ENCODE results near the gene AURKA.
A peak's percentile ranks its signal among the peaks of the same experiment; 100 is the strongest.
"Not testable (repeated sequence)": the region's sequence is repeated elsewhere in the genome, so short reads cannot be mapped to it uniquely, and the experiment has no call there.

AURKA gene

GRCh38 chr20:56390396-56390795 is 1.6 kb downstream of the AURKA start:
- not testable (repeated sequence) for DNase-seq (ENCODE audit: low spot score)

DNA sequence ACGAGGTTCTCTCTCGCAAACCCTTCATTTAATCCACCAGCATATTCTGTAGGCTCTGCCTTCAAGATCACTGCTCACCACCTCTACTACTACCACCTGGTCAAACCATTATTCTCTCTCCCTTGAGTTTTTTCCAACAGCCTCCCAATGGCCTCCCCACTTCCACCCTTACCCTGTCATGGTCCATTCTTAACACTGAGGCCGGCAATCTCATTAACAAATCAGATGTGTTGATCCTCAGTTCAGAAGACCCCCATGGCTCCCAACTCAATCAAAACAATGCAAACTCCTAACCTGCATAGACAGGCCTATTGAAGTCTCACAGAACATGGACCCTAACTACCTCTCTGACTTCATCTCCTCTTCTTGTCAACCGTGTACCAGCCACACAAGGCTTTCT is 2.2 kb downstream of the AURKA start:
- DNase-seq (ENCODE audit: low spot score) = no peak

- DNase-seq (ENCODE audit: low spot score) = no peak
Observed at GRCh38 chr20:56388882-56389281, 3.1 kb downstream of the AURKA start.

DNA sequence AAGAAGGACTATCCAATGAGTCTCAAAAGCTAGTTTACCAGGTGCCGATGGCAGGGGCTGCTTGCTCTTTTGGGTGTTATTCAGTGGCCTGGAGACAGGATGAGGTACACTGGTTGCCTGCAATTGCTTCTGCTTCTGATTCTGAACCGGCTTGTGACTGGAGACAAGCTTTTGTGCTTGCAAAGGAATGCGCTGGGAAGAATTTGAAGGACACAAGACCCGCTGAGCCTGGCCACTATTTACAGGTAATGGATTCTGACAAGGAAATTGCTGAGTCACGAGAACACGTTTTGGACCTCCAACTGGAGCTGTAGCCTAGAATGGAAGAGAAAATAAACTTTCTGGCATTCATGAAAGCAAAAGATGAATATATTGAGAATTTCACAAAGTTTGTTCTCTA is 5.8 kb downstream of the AURKA start:
- DNase-seq (ENCODE audit: low spot score) = no peak

GRCh38 chr20:56385130-56385529 is 6.9 kb downstream of the AURKA start:
- DNase-seq (ENCODE audit: low spot score) = no peak

DNA sequence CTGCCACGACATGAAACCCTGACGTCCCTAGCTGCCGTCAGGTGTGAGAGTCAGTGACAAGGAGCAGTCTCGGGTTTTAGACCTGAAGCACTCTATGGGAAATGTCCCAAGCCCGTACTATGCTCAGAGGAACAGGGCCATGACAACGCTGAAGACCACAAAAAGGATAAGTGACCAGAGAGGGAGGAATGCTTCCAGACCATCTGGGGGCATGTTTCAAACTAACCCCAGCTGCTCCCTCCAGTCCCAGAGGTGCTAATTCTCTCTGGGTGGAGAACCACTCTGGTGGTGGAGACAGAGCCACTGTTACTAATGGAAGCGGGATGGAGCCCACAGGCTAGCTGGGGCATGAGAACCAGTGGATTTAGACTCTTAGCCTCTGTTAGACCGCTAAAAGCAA is 8.7 kb downstream of the AURKA start:
- DNase-seq (ENCODE audit: low spot score) = no peak

DNA sequence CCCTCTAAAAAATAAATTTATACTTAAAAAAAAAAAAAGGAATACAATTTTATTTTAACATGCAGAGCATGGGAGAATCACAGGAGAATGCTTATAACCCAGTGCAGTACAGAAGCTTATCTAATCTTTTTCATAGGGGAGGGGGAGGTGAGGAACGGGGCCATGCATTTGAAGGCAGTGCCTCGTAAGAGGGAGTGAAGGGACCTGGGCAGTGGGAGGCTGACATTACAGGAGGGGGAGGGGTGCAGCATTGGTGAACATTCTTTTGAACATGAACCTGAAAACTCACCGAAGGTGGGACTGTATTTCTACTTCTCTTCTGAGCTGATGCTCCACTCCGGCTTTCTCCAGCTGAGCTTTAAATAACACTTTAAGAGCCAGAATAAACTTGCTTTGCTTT is 9.3 kb downstream of the AURKA start:
- DNase-seq (ENCODE audit: low spot score) = no peak

GRCh38 chr20:56381501-56381900 is 10.5 kb downstream of the AURKA start:
- DNase-seq (ENCODE audit: low spot score) = no peak

GRCh38 chr20:56380375-56380774 is 11.6 kb downstream of the AURKA start:
- DNase-seq (ENCODE audit: low spot score) = no peak

GRCh38 chr20:56378386-56378785 is 13.6 kb downstream of the AURKA start:
- DNase-seq (ENCODE audit: low spot score) = no peak

DNA sequence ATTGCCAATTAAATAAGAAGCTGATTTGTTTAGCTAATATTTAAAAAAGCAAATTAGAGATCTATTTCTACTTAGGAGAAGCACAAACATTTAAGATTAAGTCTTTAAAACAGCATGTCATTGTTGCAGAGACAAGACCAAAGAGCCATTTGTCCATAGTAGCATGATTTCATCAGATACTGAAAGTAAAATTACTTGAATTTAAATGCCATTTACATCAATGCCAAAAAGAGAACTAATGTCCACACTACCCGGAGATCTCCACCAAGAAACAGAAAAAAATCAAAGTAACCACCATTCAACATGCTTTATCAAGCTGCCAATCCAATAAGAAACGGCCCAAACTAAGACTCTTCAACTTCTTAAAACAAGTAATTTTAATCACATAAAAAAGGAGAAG is 15.7 kb downstream of the AURKA start:
- no peak for DNase-seq (ENCODE audit: low spot score)

GRCh38 chr20:56373942-56374341 is 18.1 kb downstream of the AURKA start:
- peak; percentile 90 for DNase-seq (ENCODE audit: low spot score)

- DNase-seq (ENCODE audit: low spot score) = no peak
Observed at GRCh38 chr20:56372850-56373249, 19.2 kb downstream of the AURKA start.

- no peak for DNase-seq (ENCODE audit: low spot score)
Observed at GRCh38 chr20:56371977-56372376, 20.0 kb downstream of the AURKA start.

DNA sequence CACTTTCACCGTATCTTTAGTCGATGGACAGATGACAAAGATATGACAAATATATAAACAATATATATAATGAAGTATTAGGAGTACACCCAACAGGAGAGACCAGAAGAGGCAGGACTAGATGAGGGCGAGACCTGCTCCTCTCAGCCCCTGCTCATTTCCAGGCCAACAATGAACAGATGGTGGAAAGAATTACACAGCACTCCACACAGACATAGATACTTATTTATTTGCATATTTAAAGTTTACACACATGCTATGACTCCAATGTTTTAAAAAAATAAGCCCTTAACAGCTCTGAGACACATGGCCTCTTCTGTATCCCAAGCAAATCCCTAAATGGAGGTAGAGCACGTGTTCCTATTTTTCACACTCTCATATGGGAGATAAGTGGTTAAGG is 22.8 kb downstream of the AURKA start:
- DNase-seq (ENCODE audit: low spot score) = no peak

DNA sequence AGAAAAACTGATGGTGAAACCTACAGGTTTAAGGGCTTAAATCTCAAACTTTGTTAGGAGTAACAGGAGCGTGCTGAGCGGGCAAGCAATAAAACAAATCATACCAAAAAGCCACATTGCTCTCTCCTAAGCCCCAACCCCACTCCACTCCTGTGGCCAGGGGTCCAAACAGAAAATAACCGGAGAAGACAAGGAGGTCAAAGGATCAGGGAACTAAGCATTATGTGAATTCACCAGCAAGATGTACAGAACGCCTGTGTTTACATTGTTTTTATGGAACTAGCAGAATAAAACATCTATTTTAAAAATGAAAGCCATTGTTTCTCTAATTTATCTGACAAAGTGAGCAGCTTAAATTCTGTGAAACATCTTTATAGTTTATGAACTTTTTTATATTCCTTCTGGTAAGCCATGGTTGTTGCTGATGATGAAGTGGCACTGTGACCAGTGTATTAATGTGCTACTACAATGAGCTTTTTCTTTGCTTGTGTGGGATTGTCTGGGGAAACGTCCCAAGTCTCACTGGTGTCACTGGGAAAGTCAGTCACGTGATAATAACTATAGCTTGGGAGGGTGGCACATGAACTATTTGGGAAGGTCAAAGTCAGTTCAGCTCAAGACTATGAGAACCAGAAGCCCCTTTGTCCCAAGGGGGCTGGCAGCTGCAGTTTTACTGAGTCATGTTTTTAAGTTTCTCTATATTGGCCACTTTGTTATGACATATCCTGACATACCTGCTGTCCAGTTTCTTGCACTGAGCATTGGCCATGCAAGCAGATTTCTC is 23.5 kb downstream of the AURKA start:
- no peak for DNase-seq (ENCODE audit: low spot score)

DNA sequence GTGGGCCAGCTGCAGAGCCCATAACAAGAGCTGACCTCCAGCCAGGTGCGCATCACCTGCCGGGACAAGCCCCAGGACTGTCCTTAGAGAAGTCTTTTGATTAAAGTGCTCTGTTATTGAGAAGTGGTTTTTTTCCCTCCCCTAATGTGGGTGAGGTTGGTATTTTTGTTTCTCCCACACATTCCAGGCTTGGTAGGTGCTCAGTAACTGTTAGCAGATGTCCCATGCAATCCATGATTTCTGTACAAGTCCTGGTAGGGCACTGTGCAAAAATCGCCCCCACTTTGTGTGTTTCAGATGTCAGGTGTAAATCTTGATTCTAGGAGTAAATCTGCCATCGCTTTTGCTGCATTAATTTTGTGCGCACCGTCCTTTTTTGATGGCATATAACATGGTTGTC is 28.5 kb downstream of the AURKA start:
- DNase-seq (ENCODE audit: low spot score) = no peak

- no peak for DNase-seq (ENCODE audit: low spot score)
Observed at GRCh38 chr20:56362833-56363413, 29.1 kb downstream of the AURKA start.

DNA sequence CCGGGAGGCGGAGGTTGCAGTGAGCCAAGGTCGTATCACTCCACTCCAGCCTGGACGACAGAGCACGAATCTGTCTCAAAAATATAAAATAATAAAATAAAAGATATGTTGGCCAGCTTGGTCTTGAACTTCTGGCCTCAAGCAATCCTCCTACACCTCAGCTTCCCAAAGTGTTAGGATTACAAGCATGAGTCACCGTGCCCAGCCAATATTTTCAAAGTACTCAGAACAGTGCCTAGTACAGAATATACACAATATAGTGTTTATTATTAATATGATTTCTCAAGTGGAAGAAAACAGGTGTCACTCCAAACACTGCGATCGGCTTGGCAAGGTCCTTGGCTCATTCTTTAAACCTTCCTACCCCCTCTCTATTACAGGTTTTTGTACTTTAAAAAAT is 30.1 kb downstream of the AURKA start:
- no peak for DNase-seq (ENCODE audit: low spot score)

DNA sequence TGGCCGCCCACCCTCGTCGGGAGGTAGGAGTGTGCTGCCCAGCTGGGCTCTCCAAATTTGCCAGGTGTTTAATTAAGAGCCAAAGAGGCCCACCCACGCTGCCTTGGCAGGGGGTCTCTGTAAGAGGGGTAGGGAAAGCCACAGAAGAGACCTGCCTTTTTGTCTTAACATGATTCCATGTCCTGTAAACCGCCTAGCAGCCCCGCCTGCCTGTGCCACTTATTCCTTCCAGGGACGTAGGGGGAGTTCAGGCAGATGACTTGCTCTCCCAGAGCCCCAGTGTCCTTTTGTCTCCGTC is 31.2 kb downstream of the AURKA start:
- DNase-seq (ENCODE audit: low spot score) = no peak

DNA sequence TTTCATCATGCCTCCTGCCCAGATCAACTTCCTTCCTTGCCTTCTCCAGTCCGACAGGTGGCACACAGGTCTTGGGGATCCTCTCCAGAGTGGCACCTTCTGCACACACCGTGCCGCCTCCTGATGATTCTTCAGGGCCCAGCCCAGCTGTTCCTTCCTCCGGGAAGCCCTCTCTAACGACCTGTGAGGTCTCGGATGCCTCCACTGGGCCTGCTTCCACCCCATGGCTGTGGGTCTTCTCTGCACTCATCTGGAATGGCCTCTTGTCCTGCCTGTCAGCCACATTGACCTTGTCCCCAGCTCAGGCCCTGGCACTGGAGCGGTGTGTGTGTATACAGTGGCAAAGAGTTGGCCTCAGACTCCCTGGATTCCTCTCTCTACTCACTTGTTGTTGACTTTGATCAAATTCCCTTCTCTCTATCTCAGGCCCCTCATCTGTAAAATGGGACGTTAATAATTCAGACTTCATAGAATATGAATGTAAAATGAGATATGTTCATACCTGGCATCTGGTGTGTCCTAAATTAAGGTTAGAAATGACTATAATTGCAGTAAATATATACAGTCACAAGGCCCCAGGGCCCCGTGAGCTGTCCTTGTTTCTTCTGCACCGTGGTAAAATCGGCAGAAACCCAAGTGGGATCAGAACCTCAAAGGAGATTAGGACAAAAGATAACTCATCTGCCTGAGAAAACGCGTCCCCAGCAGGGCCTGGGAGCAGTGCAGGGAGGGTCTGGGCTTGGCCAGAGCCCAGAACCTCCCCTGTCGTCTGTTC is 31.7 kb downstream of the AURKA start:
- DNase-seq (ENCODE audit: low spot score) = no peak

DNA sequence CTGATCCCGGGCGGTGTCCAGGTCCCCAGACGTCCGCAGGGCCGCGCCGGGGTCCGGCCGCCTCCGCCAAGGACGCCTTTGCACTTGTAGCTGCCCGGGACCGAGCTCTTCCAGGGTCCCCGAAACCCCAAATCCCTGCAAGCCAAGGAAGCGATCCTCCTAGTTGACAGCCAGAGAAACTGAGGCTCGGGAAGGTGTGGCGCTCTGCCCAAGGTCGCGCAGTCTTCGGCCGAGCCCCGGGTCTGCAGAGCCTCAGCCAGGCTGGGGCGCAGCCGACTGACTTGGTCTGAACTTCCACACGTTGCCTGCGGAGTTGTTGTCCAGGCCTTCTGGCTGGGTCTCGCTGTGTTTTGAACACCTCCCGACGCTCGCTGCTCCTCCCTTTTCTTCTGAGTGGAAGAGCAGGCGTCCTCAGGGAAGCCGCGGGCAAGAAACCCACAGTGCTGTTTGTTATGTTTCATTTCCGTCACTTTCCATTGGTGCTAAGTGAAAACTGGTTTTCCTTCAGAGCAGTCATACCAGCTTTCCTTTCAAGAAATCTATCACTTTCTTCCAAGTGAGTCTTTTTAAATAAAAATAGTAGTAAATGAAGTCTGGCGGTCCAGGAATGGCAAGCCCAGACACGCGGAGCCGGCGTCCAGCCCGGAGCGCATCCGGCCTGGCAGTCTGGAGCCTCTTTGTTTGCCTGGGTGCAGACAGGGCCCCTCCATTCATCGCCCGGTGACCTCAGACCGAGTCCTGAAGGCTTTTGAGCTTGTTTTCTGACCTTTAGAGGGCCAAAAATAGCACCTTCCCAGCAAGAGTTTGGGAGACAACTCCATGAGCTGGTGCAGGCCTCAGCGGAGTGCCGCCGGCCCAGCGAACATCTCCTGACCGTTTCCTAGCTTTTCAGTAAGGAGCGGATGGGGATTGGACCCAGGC is 32.5 kb downstream of the AURKA start:
- peak; percentile 67 for DNase-seq (ENCODE audit: low spot score)
